ENCODE data around the gene KIAA0232. TPM values are rescaled to one million over a fixed set of nuclear protein-coding genes. Genes with fewer than 3 reads are reported as not detected.

KIAA0232 gene
- total and polyA plus RNA-seq, 12 donors, result 7.3 to 45.2 (median 27.4) TPM

GRCh38 chr4:6917461-6918271 lies 135.1 kb downstream of the KIAA0232 start:
- Histone ChIP-seq H3K9me3 (replicated peaks in 1 of 3) (no peaks in the 10 kb centered on the region), H3K4me3 (no peak overlapping the region), H3K4me1 (replicated peaks in 1 of 2) (peaks cover 35 to 77% of the 10 kb centered on the region in 2 donors), H3K27ac (peak overlapping the region; percentile 28 to 99 (median 62)), H3K36me3 (replicated peaks in 1 of 2) (no peaks in the 10 kb centered on the region), H3K27me3 (no peaks in the 10 kb centered on the region)
- DNase-seq, result peak; percentile 63 to 90 (median 77)
- intact Hi-C loops (cut with DNase I), result no loop called here
- TF ChIP-seq CTCF (IDR thresholded peaks at IDR 0.05) (peak; percentile 31 to 56 (median 42)), POLR2A (IDR thresholded peaks at IDR 0.05) (no peak)
- WGBS, 4 donors, result 41 to 52% (median 47%) methylated on average over 16 to 18 of the region's 18 CpGs

- Histone ChIP-seq H3K27me3 (no peaks in the 10 kb centered on the region), H3K4me3 (no peak overlapping the region), H3K27ac (peak overlapping the region; percentile 14 to 99 (median 47)), H3K9me3 (replicated peaks in 1 of 3) (no peaks in the 10 kb centered on the region), H3K4me1 (replicated peaks in 1 of 2) (peaks cover 28 to 75% of the 10 kb centered on the region in 2 donors), H3K36me3 (replicated peaks in 1 of 2) (peaks cover 0 to 3% of the 10 kb centered on the region in 2 donors)
- WGBS, 4 donors, result 23 to 40% (median 38%) methylated on average over 7 of the region's 7 CpGs
- TF ChIP-seq CTCF (IDR thresholded peaks at IDR 0.05) (no peak), POLR2A (IDR thresholded peaks at IDR 0.05) (no peak)
- DNase-seq, result peak in 1 of 7 donors; percentile 34
- intact Hi-C loops (cut with DNase I), result no loop called here
Measured at GRCh38 chr4:6918338-6918737, 135.8 kb downstream of the KIAA0232 start.

GRCh38 chr4:6920171-6920570 lies 137.6 kb downstream of the KIAA0232 start:
- TF ChIP-seq POLR2A (IDR thresholded peaks at IDR 0.05) (no peak), CTCF (IDR thresholded peaks at IDR 0.05) (no peak)
- intact Hi-C loops (cut with DNase I), result no loop called here
- Histone ChIP-seq H3K36me3 (replicated peaks in 1 of 2) (peaks cover 0 to 17% of the 10 kb centered on the region in 2 donors), H3K27ac (peak overlapping the region in 3 of 5 donors; percentile 24 to 50 (median 37)), H3K27me3 (no peaks in the 10 kb centered on the region), H3K9me3 (replicated peaks in 1 of 3) (no peaks in the 10 kb centered on the region), H3K4me1 (replicated peaks in 1 of 2) (peaks cover 27 to 68% of the 10 kb centered on the region in 2 donors), H3K4me3 (no peak overlapping the region)
- peak in 1 of 7 donors; percentile 49 for DNase-seq
- WGBS, 4 donors, result 48 to 63% (median 51%) methylated on average over 3 of the region's 3 CpGs

GRCh38 chr4:6923507-6923906 lies 141.0 kb downstream of the KIAA0232 start:
- Histone ChIP-seq H3K36me3 (replicated peaks in 1 of 2) (peaks cover 0 to 17% of the 10 kb centered on the region in 2 donors), H3K27ac (peak overlapping the region in 3 of 5 donors; percentile 5 to 92 (median 85)), H3K27me3 (no peaks in the 10 kb centered on the region), H3K4me3 (no peak overlapping the region), H3K9me3 (replicated peaks in 1 of 3) (no peaks in the 10 kb centered on the region), H3K4me1 (replicated peaks in 1 of 2) (peaks cover 19 to 67% of the 10 kb centered on the region in 2 donors)
- WGBS, 4 donors, result 92 to 97% (median 95%) methylated on average over 9 to 32 of the region's 32 CpGs
- DNase-seq, result no peak
- no peak for TF ChIP-seq CTCF (IDR thresholded peaks at IDR 0.05)
- no peak for TF ChIP-seq POLR2A (IDR thresholded peaks at IDR 0.05)
- intact Hi-C loops (cut with DNase I), result no loop called here
